ENCODE measurements around the gene SAMD9L.
"Not testable (repeated sequence)": the region's sequence is repeated elsewhere in the genome, so short reads cannot be mapped to it uniquely, and the experiment has no call there.

Gene SAMD9L

DNA sequence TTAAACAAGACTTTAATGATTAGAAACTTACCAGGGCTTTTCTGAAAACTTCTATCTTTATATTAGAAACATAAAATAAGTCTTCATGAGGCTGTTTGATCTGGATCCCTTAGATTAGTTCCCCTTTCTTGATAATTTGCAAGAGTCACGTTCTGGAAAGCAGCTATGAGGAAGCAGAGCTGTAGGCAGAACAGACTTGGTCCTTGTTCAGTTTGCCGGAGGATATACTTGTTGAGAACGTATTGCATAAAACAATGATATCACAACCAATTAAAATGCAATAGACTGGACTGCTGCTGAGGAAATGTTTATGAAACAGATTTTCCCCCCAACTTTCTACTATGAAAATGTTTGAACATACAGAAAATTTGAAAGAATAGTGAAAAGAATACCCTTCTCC is 2.8 kb downstream of the SAMD9L start:
- no peak for DNase-seq

DNA sequence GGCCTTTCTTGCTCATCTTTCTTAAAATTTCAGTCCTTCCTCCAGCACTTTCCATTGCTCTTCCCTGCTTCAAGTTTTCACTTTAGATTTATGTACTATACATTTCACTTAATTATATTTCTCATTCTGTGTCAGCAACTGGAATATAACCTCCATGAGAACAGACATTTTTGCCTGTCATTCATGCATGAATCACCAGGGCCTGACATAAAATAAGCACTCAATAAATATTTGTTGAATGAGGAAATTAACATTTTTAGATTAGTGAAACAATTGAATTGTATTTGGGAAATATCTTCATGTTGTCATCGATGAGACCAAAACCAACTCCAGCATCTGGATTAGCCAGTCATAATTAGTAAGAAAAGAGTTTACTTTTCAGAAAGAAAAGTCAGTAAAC is 6.1 kb downstream of the SAMD9L start:
- DNase-seq = no peak

DNA sequence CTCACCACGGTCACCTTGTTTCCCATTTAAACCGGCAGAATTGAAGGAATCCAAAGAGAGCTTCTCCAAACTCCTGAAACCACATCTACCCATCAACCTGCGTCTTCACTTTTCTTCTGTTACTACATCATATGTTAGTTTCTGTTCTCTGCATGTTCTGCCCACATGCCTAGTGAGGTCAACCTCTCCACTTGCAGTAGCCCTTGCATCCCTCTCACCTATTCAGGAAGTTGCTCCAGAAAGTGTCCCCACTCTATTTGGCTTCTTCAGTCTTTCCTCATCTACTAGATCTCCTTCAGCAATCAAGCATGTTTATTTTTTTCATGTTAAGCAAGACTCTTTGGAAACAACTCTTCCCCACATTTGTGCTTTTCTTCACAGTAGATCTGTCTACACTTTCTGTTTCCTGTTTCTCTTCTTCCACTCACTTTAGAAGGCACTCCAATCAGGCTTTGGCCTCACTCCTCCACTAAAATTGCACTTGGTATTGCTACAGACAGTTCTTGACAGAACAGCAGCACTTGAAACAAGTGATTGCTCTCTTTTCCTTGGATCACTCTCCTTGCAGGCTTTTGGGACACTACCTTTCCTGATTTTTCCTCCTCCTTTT is 7.5 kb downstream of the SAMD9L start:
- DNase-seq = no peak

DNA sequence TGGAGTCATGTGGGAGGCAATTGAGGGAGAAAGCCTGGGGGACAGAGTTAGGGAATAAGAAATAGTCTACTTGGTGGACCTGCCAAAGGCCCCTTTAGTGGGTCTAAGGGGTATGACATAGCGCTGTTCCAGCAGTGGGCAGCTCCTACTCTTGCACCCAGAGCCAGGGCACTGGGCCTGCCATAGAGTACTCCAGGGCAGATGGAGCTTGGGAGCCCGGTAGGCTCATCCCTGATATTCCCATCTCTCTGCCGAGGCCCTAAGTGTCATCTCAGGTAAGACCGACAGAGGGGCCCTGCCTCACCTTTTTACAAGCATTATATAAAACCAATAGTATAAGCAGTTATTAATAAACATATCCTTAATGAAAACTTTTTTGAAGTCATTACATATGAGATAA is 9.6 kb downstream of the SAMD9L start:
- no peak for DNase-seq

DNA sequence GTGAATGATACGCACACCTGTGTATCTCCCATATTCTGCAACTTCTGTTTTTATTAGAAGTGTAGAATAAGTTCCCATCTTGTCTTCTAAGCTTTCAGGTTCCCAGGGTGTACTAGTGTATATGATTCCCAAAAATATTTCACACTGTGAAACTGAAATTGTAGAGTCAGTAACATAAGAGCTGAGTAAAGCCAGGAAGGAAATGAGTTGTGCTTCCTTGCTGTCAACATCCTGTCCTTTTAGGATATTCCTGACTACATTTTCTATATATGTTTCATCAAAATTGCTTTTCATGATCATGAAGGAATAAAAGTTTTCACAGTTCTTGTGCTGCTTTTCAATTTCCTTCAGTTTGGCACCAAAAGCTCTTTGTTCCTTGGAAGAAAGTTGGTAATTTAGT is 15.2 kb downstream of the SAMD9L start:
- DNase-seq = no peak

DNA sequence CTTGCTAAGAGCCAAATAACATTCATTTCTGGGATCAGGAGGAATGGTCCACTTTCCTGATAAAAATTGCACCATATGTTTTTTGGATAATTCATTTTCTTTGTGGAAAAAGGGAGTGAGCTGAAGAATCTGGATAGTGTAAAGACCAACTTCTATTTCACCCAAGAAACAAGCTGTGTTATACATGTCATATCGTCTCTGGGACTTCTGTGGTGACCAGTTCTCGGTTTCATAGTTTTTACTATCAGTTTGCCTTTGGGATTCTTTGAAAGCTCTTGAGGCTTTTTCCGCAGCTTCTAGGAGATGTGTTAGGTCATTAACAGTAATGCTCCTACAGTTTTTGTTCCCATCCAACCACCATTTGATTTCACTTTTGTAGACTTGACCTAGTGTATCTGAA is 16.0 kb downstream of the SAMD9L start:
- no peak for DNase-seq

DNA sequence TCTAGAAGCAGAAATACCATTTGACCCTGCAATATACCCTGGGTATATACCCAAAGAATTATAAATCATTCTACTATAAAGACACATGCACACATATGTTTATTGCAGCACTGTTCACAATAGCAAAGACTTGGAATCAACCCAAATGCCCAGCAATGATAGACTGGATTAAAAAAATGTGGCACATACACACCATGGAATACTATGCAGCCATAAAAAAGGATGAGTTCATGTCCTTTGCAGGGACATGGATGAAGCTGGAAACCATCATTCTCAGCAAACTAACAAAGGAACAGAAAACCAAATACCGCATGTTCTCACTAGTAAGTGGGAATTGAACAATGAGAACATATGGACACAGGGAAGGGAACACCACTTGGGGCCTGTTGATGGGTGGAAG is 21.2 kb downstream of the SAMD9L start:
- not testable (repeated sequence) for DNase-seq

DNA sequence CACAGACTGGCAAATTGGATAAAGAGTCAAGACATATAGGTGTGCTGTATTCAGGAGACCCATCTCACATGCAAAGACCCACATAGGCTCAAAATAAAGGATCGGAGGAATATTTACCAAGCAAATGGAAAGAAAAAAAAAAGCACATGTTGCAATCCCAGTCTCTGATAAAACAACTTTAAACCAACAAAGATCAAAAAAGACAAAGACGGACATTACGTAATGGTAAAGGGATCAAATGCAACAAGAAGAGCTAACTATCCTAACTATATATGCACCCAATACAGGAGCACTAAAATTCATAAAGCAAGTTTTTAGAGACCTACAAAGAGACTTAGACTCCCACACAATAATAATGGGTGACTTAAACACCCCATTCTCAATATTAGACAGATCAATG is 24.7 kb downstream of the SAMD9L start:
- not testable (repeated sequence) for DNase-seq

DNA sequence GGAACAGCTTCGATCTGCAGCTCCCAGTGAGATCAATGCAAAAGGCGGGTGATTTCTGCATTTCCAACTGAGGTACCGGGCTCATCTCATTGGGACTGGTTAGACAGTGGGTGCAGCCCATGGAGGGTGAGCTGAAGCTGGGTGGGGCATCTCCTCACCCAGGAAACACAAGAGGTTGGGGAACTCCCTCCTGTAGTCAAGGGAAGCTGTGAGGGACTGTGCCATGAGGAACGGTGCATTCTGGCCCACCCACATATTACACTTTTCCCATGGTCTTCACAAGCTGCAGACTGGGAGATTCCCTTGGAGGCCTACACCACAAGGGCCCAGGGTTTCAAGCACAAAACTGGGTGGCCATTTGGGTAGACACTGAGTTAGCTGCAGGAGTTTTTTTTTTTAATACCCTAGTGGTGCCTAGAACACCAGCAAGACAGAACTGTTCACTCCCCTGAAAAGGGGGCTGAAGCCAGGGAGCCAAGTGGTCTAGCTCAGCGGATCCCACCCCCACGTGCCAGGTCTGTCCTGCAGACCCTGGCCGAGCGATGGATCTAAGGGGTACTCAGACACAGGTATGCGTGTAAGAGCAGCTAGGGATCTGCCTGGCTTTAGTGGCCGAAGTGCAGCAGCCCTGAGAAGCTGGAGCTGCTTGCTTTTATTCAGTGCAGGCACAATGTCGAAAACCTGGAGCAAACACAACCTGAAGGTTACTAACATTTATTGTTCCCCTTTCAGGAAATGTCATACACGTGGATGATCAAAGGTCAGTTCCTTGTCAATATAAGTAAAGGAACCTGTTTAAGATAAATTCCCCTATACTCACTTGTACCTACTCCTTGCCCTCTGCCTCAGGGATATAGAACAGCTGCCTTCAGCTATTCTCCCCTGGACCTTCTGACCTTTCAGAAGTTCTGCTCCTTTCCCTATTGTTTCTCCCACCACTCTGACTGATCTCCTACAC is 27.3 kb downstream of the SAMD9L start:
- no peak for DNase-seq

DNA sequence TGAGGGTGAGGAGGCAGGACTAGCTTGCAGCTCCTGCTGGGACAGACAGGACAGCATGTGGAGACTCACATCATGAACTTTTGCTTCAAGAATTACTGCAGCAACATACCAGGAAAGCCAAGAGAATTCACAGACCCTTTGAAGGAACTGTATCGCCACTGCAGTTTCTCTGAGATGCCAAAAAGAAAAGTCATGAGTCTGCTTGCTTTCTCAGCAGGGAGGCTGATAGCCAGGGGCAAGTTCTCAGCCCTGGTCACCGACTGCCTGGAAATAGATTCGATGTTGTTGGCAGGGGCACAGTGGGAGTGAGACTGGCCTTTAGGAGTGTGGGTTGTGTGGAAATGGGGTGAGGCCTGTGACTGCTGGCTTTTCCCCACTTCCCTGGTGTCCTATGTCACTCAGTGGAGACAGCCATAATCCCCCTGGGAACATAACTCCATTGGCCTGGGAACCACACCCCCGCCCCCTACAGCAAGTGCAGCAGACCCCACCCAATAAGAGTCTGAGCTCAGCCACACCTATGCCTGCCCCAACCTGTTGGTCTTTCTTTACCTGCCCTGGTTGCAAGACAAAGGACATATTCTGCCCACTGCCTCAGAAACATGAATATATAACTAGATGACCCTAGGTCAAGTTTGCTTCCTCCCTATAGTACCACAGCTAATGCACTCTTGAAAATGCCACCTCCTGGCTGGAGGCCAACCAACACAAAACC is 28.8 kb downstream of the SAMD9L start:
- DNase-seq = no peak

DNA sequence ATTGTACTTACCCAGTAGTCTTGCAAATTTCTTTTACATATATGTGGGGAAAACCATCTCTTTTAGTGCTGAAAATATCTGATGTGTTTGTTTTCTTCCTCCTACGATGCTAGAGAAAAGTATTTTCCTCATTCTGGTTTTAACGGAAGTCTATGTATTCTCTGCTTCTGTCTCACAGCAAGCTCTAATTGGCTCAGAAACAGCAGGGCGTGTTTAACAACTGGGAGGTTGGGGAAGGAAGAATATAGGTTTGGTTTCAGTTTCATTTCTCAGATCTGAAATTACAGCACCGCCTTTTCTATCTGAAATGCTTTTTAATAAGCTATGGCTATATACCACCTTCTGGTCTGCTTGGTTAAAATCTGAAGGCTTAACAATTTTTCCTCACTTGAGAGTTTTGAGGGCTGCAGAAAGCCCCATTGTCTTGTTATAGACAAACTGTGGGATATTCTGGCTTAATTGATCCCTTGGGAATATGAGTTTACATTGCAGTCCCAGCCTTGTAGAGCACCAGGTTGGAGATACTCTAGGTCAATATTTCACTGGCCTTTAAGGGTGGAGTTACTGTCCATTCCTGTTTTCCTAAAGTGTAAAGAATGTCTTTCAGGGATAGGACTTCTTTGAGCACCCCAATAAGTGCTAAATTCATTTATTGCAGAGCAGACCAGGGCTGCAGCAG is 30.2 kb downstream of the SAMD9L start, which contains the start of gene SAMD9:
Gene SAMD9, minus strand, starts transcription at position 128 of the 679 bp plus-strand sequence. CDS start 11,882 bp downstream, outside the sequence.
- DNase-seq = peak; percentile 65

DNA sequence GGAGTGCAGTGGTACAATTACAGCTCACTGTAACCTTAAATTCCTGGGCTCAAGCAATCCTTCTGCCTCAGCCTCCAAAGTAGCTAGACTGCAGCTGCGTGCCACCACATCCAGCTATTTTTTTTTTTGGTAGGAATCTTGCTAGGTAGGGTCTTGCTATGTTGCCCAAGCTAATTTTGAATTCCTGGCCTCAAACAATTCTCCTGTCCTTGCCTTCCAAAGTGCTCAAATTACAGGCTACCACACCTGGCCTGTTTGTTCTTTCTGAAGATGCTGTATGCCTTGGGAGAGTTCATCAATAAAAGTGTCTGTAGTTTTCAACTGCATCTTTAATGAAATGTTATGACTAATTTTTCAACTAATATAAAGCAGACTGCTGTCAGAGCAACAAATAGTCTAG is 30.9 kb downstream of the SAMD9L start:
- DNase-seq = no peak

DNA sequence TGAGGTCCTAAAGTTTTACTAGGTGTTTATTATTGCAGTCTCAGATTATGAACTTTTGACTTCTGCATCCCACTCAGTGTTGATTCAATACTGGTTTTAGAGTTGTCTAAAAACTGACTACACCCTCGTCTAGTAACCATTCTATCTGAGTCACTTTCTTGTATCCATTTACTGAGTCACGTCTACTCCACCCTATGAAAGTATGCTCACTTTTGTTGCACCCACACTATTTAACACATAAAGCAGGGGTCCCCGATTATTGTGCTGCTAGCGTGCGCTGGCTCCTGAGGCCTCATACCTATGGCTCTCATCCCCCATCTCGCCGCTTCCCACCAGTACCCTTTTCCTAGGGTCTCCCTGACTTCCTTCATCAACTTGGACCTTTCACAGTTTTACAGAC is 32.4 kb downstream of the SAMD9L start:
- no peak for DNase-seq

DNA sequence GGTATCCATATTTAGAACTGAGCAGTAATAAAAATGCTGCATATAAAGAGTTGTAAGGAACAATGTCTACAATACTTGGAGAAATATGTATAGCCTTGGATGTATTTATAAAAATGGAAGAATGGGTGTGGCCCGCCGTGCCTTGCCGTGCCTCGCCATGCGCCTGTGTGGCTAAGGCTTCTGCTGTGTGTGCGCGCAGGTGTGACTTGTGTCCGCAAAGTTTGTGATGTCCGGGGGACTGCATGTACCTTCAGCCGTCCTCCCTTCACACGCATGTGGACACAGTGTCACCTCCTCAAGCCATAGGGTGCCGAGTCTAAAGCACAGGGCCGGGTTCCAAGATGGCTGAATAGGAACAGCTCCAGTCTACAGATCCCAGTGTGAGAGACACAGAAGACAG is 40.2 kb downstream of the SAMD9L start:
- DNase-seq = no peak

DNA sequence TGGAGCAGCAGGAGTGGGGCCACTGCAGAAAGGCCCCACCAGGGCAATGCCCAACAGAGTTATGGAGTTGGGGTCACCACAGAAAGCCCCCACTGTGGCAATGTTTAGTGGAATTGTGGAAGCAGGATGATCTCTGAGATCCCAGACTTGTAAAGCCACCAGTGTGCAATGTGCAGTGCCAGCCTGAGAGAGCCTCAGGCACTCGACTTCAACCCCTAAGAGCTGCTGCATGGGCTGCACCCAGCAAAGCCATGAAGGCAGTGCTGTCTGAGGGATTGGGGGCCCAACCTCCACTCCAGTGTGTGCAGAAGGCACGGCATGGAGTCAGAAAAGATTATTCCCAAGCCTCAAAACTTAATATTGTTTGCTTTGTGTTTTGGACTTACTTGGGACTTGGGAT is 50.8 kb downstream of the SAMD9L start:
- DNase-seq = no peak

DNA sequence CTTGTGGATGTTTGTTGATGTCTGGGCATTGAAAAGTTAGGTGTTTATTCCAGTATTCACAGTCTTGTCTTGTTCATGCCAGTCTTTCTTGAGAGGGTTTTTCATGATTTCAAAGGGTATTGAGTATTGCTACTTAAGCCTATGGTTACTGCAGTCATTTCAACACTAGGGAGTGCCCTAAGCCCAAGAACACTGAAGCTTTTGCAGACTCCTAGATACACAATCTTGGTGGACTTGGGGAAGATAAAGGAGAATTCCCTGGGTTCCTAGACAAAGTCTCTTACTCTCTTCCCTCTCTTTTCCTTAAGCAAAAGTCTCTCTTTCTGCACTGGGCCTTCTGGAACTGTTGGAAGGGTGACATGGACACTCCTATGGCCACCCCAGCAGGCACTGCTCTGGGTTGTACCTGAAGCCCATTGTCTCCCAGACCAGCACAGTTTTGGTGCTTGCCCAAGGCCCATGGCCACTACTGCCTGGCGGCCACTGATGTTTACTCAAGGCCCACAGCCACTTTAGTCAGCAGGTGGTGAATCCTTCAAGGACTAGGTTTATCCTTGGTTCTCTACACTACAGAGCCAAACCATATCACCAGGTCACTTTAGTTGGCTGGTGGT is 55.3 kb downstream of the SAMD9L start:
- no peak for DNase-seq
